ENCODE data around the gene HRH1.

DNA sequence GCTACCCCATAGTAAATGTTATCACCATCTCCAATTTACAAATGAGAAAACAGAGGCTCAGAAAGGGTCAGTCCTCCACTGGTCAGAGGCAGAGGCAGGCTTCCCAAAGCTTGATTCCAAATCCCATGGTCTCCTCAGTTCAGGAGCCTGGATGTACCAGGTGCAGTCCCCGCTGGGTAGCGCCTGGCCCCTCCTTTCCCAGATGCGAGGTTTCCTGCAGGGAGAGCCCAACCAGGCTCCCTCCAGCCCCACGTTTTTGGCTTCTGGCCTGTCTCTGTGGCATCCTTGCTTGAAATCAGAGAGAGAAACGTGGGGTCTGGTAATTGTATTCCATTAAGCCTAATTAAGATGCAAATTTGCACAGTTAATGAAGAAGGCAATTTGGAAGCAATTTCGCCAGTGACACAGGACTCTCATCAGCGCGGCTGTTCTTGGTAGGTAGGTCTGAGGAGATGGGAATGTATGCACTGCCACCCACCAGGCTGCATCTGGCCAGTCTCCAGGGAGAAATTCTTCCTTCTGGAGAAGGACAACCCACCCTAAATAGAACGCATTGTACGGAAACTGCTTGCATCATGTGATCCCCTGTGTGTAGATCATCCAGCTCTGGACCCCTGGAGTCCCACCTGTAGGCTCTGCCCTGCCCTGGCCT is 50.5 kb downstream of the HRH1 start:
- no peak for TF ChIP-seq POLR2A (IDR thresholded peaks at IDR 0.05)
- TF ChIP-seq, protein P1, sequence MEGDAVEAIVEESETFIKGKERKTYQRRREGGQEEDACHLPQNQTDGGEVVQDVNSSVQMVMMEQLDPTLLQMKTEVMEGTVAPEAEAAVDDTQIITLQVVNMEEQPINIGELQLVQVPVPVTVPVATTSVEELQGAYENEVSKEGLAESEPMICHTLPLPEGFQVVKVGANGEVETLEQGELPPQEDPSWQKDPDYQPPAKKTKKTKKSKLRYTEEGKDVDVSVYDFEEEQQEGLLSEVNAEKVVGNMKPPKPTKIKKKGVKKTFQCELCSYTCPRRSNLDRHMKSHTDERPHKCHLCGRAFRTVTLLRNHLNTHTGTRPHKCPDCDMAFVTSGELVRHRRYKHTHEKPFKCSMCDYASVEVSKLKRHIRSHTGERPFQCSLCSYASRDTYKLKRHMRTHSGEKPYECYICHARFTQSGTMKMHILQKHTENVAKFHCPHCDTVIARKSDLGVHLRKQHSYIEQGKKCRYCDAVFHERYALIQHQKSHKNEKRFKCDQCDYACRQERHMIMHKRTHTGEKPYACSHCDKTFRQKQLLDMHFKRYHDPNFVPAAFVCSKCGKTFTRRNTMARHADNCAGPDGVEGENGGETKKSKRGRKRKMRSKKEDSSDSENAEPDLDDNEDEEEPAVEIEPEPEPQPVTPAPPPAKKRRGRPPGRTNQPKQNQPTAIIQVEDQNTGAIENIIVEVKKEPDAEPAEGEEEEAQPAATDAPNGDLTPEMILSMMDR (IDR thresholded peaks at IDR 0.05), result no peak
- no peak for TF ChIP-seq EP300 (IDR thresholded peaks at IDR 0.05)

All from ovary (tissue), 3 donors.